Endothelial cell of umbilical vein (primary cell): ENCODE measurements around the gene ERVK3-1. TPM values are rescaled to one million over a fixed set of nuclear protein-coding genes. Genes with fewer than 3 reads are reported as not detected.

Experiments used
- BruUV-seq: library from RNA; stranded (reverse); fragments of 400-500 nt; replicated peaks from 2 replicates; lab custom pipeline; 2021; lab: Mats Ljungman, UMichigan
- CTCF ChIA-PET: fragments of 300-600, 350-600 bp; sonication (Branson Sonifier 250); formaldehyde crosslinking; loops from one replicate; lab custom pipeline; 2021; ENCODE audit warnings: antibody characterized with exemption, inconsistent platforms; lab: Charles Lee
- POLR2A ChIA-PET: fragments of 300-600, 350-600 bp; sonication (Branson Sonifier 250); formaldehyde crosslinking; loops from one replicate; lab custom pipeline; 2021; ENCODE audit warnings: antibody characterized with exemption, inconsistent platforms; lab: Charles Lee
- DNase-seq: peaks from one replicate; pipeline ENCODE4 v3.0.0-alpha.2; 2011; ENCODE audit warnings: low read depth, low spot score
- FAIRE-seq: peaks from 2 replicates; lab custom pipeline; 2011; peaks lifted over from hg19 to GRCh38; lab: Jason Lieb, UNC
- H2AFZ ChIP-seq: 2 replicates; pipeline ENCODE4 v1.6.0; 2012; ENCODE audit warnings: low read depth, low read length, control low read depth, inconsistent platforms
- H3K27ac ChIP-seq: 2 replicates; pipeline ENCODE4 v1.5.1; 2011; ENCODE audit warnings: low read depth, mild to moderate bottlenecking, control low read depth, low read length, moderate library complexity; ENCODE audit not compliant: insufficient read depth
- H3K27me3 ChIP-seq, 2 experiments: 2 replicates each; pipeline versions ENCODE4 v1.6.0 to v1.6.1; 2011; ENCODE audit warnings: low read length in 2 of 2, mixed read lengths in 1 of 2; ENCODE audit not compliant: control insufficient read depth in 2 of 2, insufficient read depth in 2 of 2
- H3K36me3 ChIP-seq, 2 experiments: 2 replicates in 1 of 2; 3 replicates in 1 of 2; pipeline ENCODE4 v1.5.1; 2011; ENCODE audit warnings: low read length in 2 of 2, mild to moderate bottlenecking in 1 of 2, moderate library complexity in 1 of 2; ENCODE audit not compliant: control insufficient read depth in 2 of 2, insufficient read depth in 2 of 2; ENCODE audit errors: extremely low read depth in 1 of 2
- H3K4me1 ChIP-seq: 3 replicates; pipeline ENCODE4 v1.5.1; 2011; ENCODE audit warnings: mild to moderate bottlenecking, low read length; ENCODE audit not compliant: control insufficient read depth, insufficient read depth; ENCODE audit errors: extremely low read depth
- H3K4me2 ChIP-seq: 2 replicates; pipeline ENCODE4 v1.6.1; 2011; ENCODE audit warnings: low read length, control low read depth, mixed read lengths; ENCODE audit not compliant: insufficient read depth
- H3K4me3 ChIP-seq, 3 experiments: fragments of 200-600 bp in 1 of 3; sonication (generic), shearing (Covaris generic) in 1 of 3; replicated peaks in 1 of 3; 2 replicates each; pipeline ENCODE4 v1.5.1; 2011 to 2016; ENCODE audit warnings: control low read depth in 3 of 3, low read length in 3 of 3, mild to moderate bottlenecking in 2 of 3, inconsistent platforms in 1 of 3, low read depth in 1 of 3, moderate library complexity in 1 of 3; ENCODE audit not compliant: insufficient read depth in 1 of 3
- H3K79me2 ChIP-seq: 2 replicates; pipeline ENCODE4 v1.6.0; 2012; ENCODE audit warnings: low read length, inconsistent platforms; ENCODE audit not compliant: control insufficient read depth, insufficient read depth
- H3K9ac ChIP-seq: replicated peaks from 2 replicates; pipeline ENCODE3; 2011; ENCODE audit warnings: low read length, control low read depth; ENCODE audit not compliant: insufficient read depth; ENCODE audit errors: extremely low read depth
- H3K9me1 ChIP-seq: replicated peaks from 3 replicates; pipeline ENCODE4 v1.6.0; 2011; ENCODE audit warnings: mild to moderate bottlenecking, low read length; ENCODE audit not compliant: control insufficient read depth, insufficient read depth; ENCODE audit errors: extremely low read depth
- H3K9me3 ChIP-seq: replicated peaks from 2 replicates; pipeline ENCODE4 v1.5.1; 2012; ENCODE audit warnings: low read length, inconsistent platforms; ENCODE audit not compliant: control insufficient read depth, insufficient read depth
- H4K20me1 ChIP-seq: replicated peaks from 2 replicates; pipeline ENCODE3; 2011; ENCODE audit warnings: mild to moderate bottlenecking, low read length; ENCODE audit not compliant: control insufficient read depth, insufficient read depth; ENCODE audit errors: extremely low read depth
- CTCF ChIP-seq, 2 donors: IDR thresholded peaks; 1 replicate in 1 of 2; 2 replicates in 1 of 2; pipeline ENCODE4 v1.5.1; 2011; ENCODE audit warnings: low read length in 2 of 2, mild to moderate bottlenecking in 2 of 2, moderate library complexity in 2 of 2, control low read depth in 1 of 2, inconsistent platforms in 1 of 2, low read depth in 1 of 2; ENCODE audit not compliant: insufficient read depth in 1 of 2; ENCODE audit errors: extremely low read depth in 1 of 2
- FOS ChIP-seq: IDR thresholded peaks from 2 replicates; pipeline ENCODE4 v1.6.1; 2011; ENCODE audit warnings: mild to moderate bottlenecking, low read length, moderate library complexity, borderline replicate concordance; ENCODE audit not compliant: insufficient read depth
- GATA2 ChIP-seq: IDR thresholded peaks from 2 replicates; pipeline ENCODE4 v1.7.0; 2011; ENCODE audit warnings: low read depth, mild to moderate bottlenecking, moderate library complexity, mixed read lengths, low read length; ENCODE audit not compliant: insufficient read length, insufficient read depth
- JUN ChIP-seq: IDR thresholded peaks from 2 replicates; pipeline ENCODE4 v1.6.1; 2011; ENCODE audit warnings: borderline replicate concordance, low read depth; ENCODE audit not compliant: insufficient read length, insufficient read depth
- MAX ChIP-seq: IDR thresholded peaks from 2 replicates; pipeline ENCODE4 v1.6.1; 2011; ENCODE audit not compliant: insufficient read depth, insufficient read length
- POLR2AphosphoS5 ChIP-seq: IDR thresholded peaks from 2 replicates; pipeline ENCODE4 v1.6.1; 2012; ENCODE audit warnings: low read depth, mild to moderate bottlenecking, control low read depth, low read length, moderate library complexity; ENCODE audit not compliant: insufficient read depth
- dilution Hi-C: fragments of 300-500 bp; cut with MboI; formaldehyde crosslinking; loops from one replicate; pipeline ENCODE4 v1.15.0; 2019; ENCODE audit warnings: low sequenced_read_pairs; ENCODE audit not compliant: extremely low pct_ligation_motif_present
- intact Hi-C: fragments of 100-400 bp; cut with micrococcal nuclease; formaldehyde crosslinking; loops from one replicate; pipeline ENCODE4 v1.10.0; 2022
- polyA plus RNA-seq, 4 experiments: library from polyadenylated mRNA; depleted of rRNA in 3 of 4; stranded (reverse) in 3 of 4; unstranded in 1 of 4; fragments of >200 nt; gene quantifications; 2 replicates each; pipeline versions ENCODE4 v1.2.1 to v1.2.3, GENCODE V29; 2011 to 2012; ENCODE audit warnings: missing spikeins in 1 of 4
- total RNA-seq: library from RNA; stranded (reverse); gene quantifications from 2 replicates; pipeline ENCODE4 v1.2.3, GENCODE V29; 2021

The ERVK3-1 gene
- total and polyA plus RNA-seq, 2 donors (not counting 3 experiments of a cell fraction or from before 2014, with no cell fraction given) = 25.8 to 29.3 TPM

- no TSS peak for BruUV-seq
- intact Hi-C loops = loop anchor here (2.0 kb wide), 2 partner anchors 59 to 77 kb away; partner anchors contain the start of genes ZNF497 and ZNF837
- Histone ChIP-seq H3K4me3 (no peak overlapping the region), H4K20me1 (no peaks in the 10 kb centered on the region), H3K9me1 (no peaks in the 10 kb centered on the region), H3K79me2 (peaks cover 7% of the 10 kb centered on the region), H3K36me3 (peaks cover 0 to 10% of the 10 kb centered on the region in 2 experiments), H2AFZ (no peak overlapping the region), H3K4me2 (peak overlapping the region; percentile 90), H3K9ac (peak overlapping the region; percentile 66), H3K4me1 (peaks cover 9% of the 10 kb centered on the region), H3K9me3 (no peaks in the 10 kb centered on the region), H3K27me3 (no peaks in the 10 kb centered on the region), H3K27ac (peak overlapping the region; percentile 95)
- FAIRE-seq (no peak), DNase-seq (no peak)
- dilution Hi-C loops = no loop called here
- CTCF ChIA-PET = no interaction called here
- TF ChIP-seq MAX (no peak), CTCF (IDR thresholded peaks at IDR 0.05; ENCODE audit: extremely low read depth in 1 of 2, insufficient read depth in 1 of 2, low read depth in 1 of 2, low read length in 2 of 2) (no peak), POLR2AphosphoS5 (no peak), FOS (no peak), GATA2 (no peak), JUN (no peak)
- POLR2A ChIA-PET = no interaction called here
Measured at GRCh38 chr19:58304255-58304654, 922 bp upstream of the ERVK3-1 start.
